ENCODE results near the gene CD14. TPM values are rescaled to one million over a fixed set of nuclear protein-coding genes. Genes with fewer than 3 reads are reported as not detected.

Gene CD14
- polyA plus RNA-seq (2012; ENCODE audit: insufficient read depth, insufficient read length, low read depth): 8.7 TPM

DNA sequence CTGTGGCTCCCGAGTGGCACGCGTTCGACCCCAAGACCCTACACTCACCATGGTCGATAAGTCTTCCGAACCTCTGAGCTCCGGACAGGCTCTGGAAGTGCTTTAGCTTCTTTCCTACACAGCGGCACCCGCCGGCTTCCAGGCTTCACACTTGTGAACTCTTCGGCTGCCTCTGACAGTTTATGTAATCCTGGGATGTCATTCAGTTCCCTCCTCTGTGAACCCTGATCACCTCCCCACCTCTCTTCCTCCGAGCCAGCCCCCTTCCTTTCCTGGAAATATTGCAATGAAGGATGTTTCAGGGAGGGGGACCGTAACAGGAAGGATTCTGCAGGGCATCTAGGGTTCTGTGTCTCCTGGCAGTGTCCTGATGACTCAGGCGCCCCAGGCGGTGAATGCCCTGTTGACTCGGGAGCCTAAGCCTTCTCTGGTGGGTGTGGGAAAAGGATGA is at the start of gene CD14:
Gene CD14 (minus strand): TSS at position 155 of the 451 bp plus-strand sequence. CDS start 104 bp downstream, at position 51.
- Histone ChIP-seq H3K4me1 (peaks cover 5% of the 10 kb centered on the region; the same call in 1 of the 2 replicates), H3K4me3 (ENCODE audit: low read depth, low read length) (peak within 1 kb of the TSS; percentile 58), H3K9me3 (0 out of 2 replicates have a peak, but pooled peaks cover 2% of the 10 kb centered on the region), H3K36me3 (no peaks in the 10 kb centered on the region), H3K27me3 (no peaks in the 10 kb centered on the region; the same call in 1 of the 2 replicates)
- peak; percentile 77 for DNase-seq
- TF ChIP-seq, protein P1, sequence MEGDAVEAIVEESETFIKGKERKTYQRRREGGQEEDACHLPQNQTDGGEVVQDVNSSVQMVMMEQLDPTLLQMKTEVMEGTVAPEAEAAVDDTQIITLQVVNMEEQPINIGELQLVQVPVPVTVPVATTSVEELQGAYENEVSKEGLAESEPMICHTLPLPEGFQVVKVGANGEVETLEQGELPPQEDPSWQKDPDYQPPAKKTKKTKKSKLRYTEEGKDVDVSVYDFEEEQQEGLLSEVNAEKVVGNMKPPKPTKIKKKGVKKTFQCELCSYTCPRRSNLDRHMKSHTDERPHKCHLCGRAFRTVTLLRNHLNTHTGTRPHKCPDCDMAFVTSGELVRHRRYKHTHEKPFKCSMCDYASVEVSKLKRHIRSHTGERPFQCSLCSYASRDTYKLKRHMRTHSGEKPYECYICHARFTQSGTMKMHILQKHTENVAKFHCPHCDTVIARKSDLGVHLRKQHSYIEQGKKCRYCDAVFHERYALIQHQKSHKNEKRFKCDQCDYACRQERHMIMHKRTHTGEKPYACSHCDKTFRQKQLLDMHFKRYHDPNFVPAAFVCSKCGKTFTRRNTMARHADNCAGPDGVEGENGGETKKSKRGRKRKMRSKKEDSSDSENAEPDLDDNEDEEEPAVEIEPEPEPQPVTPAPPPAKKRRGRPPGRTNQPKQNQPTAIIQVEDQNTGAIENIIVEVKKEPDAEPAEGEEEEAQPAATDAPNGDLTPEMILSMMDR (IDR thresholded peaks at IDR 0.05; ENCODE audit: low read depth, low read length): peak; percentile 25

DNA sequence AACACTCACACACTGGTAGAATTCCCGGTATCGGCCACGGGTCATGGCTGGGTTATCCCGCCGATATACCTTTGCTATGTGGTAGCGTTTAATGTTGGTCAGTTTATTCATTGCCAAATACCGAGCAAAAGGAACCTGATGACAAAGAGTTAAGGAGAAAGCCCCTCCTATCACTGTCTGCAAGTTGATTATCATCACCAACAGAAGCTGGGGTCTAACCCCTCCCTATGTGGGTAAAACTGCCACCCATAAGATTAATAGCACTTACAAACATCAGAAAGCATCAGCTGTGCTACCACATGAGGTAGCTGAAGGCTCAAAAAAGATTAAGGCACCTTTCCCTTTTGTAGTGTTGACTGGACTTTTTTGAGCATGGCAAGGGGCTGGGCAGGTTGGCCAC is 46.0 kb upstream of the CD14 start:
- Histone ChIP-seq H3K36me3 (peaks cover 69% of the 10 kb centered on the region), H3K4me3 (ENCODE audit: low read depth, low read length) (no peak overlapping the region), H3K9me3 (no peaks in the 10 kb centered on the region), H3K27me3 (no peaks in the 10 kb centered on the region), H3K4me1 (no peaks in the 10 kb centered on the region)
- TF ChIP-seq, protein P1 (IDR thresholded peaks at IDR 0.05; ENCODE audit: low read depth, low read length): no peak
- no peak for DNase-seq

DNA sequence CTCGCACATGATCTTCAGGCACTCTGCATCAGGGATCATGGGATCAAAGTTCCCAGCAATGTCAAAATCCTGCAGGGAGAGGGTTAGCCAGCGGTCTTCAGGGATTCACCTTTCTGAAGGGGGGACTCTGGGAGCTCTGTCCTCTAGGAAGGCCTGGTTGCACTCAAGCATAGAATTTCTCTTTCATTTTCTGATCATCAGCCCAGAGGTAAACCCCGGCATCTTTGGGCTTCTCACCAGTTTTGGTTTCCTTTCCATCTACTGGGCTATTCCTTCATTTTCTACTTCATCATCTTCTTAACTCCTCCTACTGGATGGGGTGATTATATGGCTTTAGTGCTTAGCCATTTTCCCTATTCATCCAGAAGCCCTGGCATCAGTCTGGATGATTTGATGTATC is 45.0 kb upstream of the CD14 start:
- TF ChIP-seq, protein P1 (IDR thresholded peaks at IDR 0.05; ENCODE audit: low read depth, low read length): no peak
- Histone ChIP-seq H3K4me3 (ENCODE audit: low read depth, low read length) (no peak overlapping the region), H3K36me3 (peaks cover 70% of the 10 kb centered on the region), H3K4me1 (no peaks in the 10 kb centered on the region), H3K27me3 (no peaks in the 10 kb centered on the region), H3K9me3 (no peaks in the 10 kb centered on the region)
- DNase-seq: no peak

DNA sequence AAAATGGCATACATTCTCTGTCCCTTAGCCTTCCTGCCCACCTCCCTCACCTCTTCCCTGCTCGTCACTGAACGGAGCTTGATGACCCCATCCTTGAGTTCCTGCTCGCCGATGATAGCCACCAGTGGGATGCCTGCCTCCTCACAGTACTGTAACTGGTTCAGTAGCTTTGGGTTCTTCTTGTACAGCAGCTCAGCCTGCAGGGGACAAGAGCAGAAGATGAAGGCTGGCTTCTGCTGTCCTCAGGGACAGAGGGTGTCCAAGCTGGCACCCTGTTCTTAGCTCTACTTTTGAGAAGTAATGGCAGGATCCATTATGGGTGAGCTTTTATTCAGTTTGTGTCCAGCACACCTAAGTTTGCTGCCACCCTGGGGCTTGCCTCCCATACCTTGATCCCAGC is 41.7 kb upstream of the CD14 start:
- Histone ChIP-seq H3K27me3 (no peaks in the 10 kb centered on the region), H3K9me3 (no peaks in the 10 kb centered on the region), H3K36me3 (peaks cover 76% of the 10 kb centered on the region), H3K4me1 (no peaks in the 10 kb centered on the region), H3K4me3 (ENCODE audit: low read depth, low read length) (no peak overlapping the region)
- no peak for DNase-seq
- TF ChIP-seq, protein P1 (IDR thresholded peaks at IDR 0.05; ENCODE audit: low read depth, low read length): no peak

DNA sequence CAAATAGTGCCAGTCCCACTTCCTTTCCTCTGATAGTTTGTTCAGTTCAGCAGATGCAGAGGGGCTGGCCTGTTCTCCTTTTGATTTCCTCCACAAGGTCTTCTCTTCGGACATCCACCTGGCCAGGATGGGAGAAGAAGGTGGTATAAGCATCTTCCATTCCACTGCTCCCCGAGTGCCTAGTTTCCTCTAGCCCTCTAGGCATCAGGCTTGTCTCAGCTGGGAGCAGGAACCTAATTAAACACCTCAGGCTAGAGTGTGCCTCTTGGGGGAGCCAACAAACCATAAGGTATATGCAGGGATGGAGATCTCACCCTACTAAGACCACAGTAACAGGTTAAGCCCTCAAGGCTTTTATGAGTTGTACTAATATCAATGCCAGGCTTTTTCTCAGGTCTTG is 41.2 kb upstream of the CD14 start:
- DNase-seq: no peak
- Histone ChIP-seq H3K36me3 (peaks cover 76% of the 10 kb centered on the region), H3K4me1 (no peaks in the 10 kb centered on the region), H3K9me3 (no peaks in the 10 kb centered on the region), H3K4me3 (ENCODE audit: low read depth, low read length) (no peak overlapping the region), H3K27me3 (no peaks in the 10 kb centered on the region)
- TF ChIP-seq, protein P1 (IDR thresholded peaks at IDR 0.05; ENCODE audit: low read depth, low read length): no peak

DNA sequence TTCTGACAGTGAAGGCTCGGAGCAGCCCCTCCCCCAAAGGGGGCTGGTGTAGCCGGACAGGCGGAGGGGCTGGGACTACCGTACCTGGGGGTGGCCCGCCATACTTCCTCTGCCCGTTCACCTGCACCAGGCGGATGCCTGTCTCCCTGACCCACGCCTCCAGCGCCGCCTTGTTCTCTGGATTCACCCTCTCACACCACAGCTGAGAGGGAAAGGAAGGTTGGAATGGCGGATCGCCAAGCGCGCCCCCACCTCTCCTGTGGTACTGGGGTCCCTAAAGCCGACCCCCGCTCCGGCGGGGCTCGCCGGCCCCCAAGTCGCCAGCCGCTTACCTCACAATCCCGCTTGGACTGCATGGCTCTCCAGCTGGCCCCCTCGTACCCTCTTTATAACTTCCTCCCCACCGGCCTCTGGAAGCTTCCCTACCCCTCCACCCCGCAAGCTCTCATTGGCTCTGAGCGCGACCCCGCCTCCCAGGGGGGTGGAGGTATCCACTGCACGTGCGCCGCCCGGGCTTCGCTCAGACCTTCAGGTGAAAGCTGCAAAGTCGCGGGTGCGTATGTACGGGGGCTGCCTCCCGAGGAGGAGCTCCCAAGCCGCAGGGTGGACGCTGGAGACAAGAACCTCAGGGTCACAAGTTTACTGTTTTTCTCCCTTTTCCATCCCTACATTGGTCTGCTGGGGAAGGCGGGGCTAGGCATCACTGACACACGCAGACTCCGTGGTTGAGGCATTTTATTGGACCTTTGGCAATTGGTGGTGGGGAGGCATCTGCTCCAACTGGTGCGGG is 40.4 kb upstream of the CD14 start, which contains the start of gene DND1:
Gene DND1 (minus strand): TSS at position 390 of the 790 bp plus-strand sequence. CDS start 34 bp downstream, at position 356.
- Histone ChIP-seq H3K4me3 (ENCODE audit: low read depth, low read length) (no peak within 1 kb of the TSS), H3K9me3 (no peaks in the 10 kb centered on the region), H3K27me3 (no peaks in the 10 kb centered on the region), H3K4me1 (no peaks in the 10 kb centered on the region), H3K36me3 (peaks cover 77% of the 10 kb centered on the region)
- no peak for DNase-seq
- TF ChIP-seq, protein P1 (IDR thresholded peaks at IDR 0.05; ENCODE audit: low read depth, low read length): no peak

Measured in BE2C (cell line).